Activated CD8-positive, alpha-beta memory T cell treated with anti-CD3 and anti-CD28 coated beads, Interleukin-2, amount 10 ng/mL, durations not matched to agents 7 days and 5 days (primary cell): Measurements from ENCODE around the gene WDR45B. TPM values are rescaled to one million over a fixed set of nuclear protein-coding genes. Genes with fewer than 3 reads are reported as not detected.

Experiments
- ATAC-seq: fragments of 150-1000 bp; cut with Tn5 transposase; one replicate; pipeline ENCODE4 v1.10.0; 2021; ENCODE audit warnings: moderate library complexity
- CTCF ChIA-PET: fragments of 350-600 bp; sonication (Branson Sonifier 250); formaldehyde crosslinking; loops from one replicate; lab custom pipeline; 2021; ENCODE audit warnings: antibody characterized with exemption; lab: Charles Lee
- DNase-seq: peaks from one replicate; pipeline ENCODE4 v3.0.0-alpha.2; 2020
- H3K27ac Mint-ChIP-seq: one replicate; pipeline ENCODE4 v1.8.0; 2021; ENCODE audit warnings: mild to moderate bottlenecking, mixed read lengths
- H3K27me3 Mint-ChIP-seq: one replicate; pipeline ENCODE4 v1.8.0; 2021; ENCODE audit warnings: mixed read lengths
- H3K36me3 Mint-ChIP-seq: one replicate; pipeline ENCODE4 v1.8.0; 2021; ENCODE audit warnings: mild to moderate bottlenecking, mixed read lengths
- H3K4me1 Mint-ChIP-seq: one replicate; pipeline ENCODE4 v1.8.0; 2021; ENCODE audit warnings: mixed read lengths
- H3K4me3 Mint-ChIP-seq: one replicate; pipeline ENCODE4 v1.8.0; 2021; ENCODE audit warnings: mild to moderate bottlenecking, moderate library complexity, mixed read lengths
- H3K9me3 Mint-ChIP-seq: one replicate; pipeline ENCODE4 v1.8.0; 2022; ENCODE audit warnings: low read depth, mixed read lengths
- total RNA-seq, 2 experiments: library from RNA; stranded (reverse); gene quantifications; one replicate each; pipeline ENCODE4 v1.2.3, GENCODE V29; 2021

Gene WDR45B
- total RNA-seq = 10 to 100 TPM; 37.0 to 41.4 TPM

GRCh38 chr17:82648165-82648668 lies at the start of gene WDR45B:
WDR45B (minus strand) TSS chr17:82648444; CDS start chr17:82648340, 104 bp downstream.
- DNase-seq (peak; percentile 93), ATAC-seq (peak; percentile 89)
- Mint-ChIP-seq H3K27ac (peak within 1 kb of the TSS; percentile 79), H3K4me1 (peaks cover 16% of the 10 kb centered on the region), H3K4me3 (peak within 1 kb of the TSS; percentile 77), H3K27me3 (peaks cover 2% of the 10 kb centered on the region), H3K36me3 (peaks cover 13% of the 10 kb centered on the region), H3K9me3 (no peaks in the 10 kb centered on the region)
- CTCF ChIA-PET = interaction anchor here (0.9 to 1.3 kb wide), 3 partner anchors 56 to 311 kb away, joined by 3 read pairs; no protein-coding TSS in a partner anchor

GRCh38 chr17:82697808-82698064 lies 49.5 kb upstream of the WDR45B start:
- no peak overlapping the region for H3K4me3 Mint-ChIP-seq
- H3K4me1 Mint-ChIP-seq = peaks cover 9% of the 10 kb centered on the region
- peaks cover 8% of the 10 kb centered on the region for H3K27me3 Mint-ChIP-seq
- H3K27ac Mint-ChIP-seq = no peak overlapping the region
- H3K9me3 Mint-ChIP-seq = peaks cover 15% of the 10 kb centered on the region
- CTCF ChIA-PET = no interaction called here
- peaks cover 10% of the 10 kb centered on the region for H3K36me3 Mint-ChIP-seq
- no peak for DNase-seq
- no peak for ATAC-seq

DNA sequence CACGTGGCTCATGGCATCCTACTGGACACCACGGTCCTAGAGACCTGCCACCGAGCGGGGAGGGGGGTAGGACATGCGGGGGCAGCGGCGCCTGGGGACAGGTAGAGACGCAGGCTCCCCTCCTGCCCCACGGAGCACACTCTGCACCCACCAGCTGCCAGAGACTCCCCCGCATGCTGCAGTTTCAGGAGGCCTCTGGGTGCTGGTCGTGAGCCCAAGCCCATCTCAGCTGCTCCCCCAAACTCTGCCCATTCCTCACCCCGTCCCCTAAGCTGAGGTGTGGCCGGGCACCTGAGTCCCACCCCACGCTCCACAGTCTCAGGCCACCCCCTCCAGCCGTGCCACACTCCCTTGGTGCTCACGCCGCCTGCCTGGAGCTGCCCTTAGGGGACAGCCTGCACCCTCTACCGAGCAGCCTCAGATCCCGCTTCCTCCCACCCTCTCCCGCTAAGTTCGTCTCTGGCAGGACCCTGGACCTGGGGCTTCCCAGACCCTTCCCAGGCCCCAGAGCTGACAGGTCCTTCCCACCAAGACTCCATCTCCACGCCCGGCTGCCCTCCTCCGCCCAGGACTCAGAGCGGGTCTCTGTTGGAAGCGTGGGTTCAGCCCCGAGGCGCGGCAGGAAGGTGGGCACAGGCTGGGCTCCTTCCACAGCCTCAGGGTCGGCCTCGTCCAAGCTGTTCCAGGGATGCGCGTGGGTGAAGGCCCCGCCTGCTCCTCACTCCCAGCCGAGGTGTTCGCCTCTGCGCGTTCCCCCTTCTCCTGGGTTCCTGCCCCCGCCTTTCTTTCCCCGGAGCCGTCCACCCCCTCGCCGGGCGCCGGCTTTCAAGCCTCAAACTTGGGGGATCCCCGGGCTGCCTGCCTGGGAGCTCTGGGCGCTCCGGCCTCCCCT lies 48.9 kb upstream of the WDR45B start:
- H3K4me1 Mint-ChIP-seq = peaks cover 9% of the 10 kb centered on the region
- peaks cover 8% of the 10 kb centered on the region for H3K27me3 Mint-ChIP-seq
- H3K4me3 Mint-ChIP-seq = peak overlapping the region; percentile 10
- CTCF ChIA-PET = no interaction called here
- peaks cover 15% of the 10 kb centered on the region for H3K9me3 Mint-ChIP-seq
- H3K36me3 Mint-ChIP-seq = peaks cover 10% of the 10 kb centered on the region
- DNase-seq (no peak), ATAC-seq (no peak)
- H3K27ac Mint-ChIP-seq = no peak overlapping the region

- DNase-seq (no peak), ATAC-seq (no peak)
- peaks cover 15% of the 10 kb centered on the region for H3K9me3 Mint-ChIP-seq
- peaks cover 8% of the 10 kb centered on the region for H3K27me3 Mint-ChIP-seq
- peaks cover 9% of the 10 kb centered on the region for H3K4me1 Mint-ChIP-seq
- CTCF ChIA-PET = no interaction called here
- H3K27ac Mint-ChIP-seq = no peak overlapping the region
- H3K4me3 Mint-ChIP-seq = no peak overlapping the region
- peaks cover 10% of the 10 kb centered on the region for H3K36me3 Mint-ChIP-seq
These were observed 48.0 kb upstream of the WDR45B start for GRCh38 chr17:82696259-82696658.

GRCh38 chr17:82694647-82695046 lies 46.4 kb upstream of the WDR45B start:
- no peak overlapping the region for H3K4me3 Mint-ChIP-seq
- H3K4me1 Mint-ChIP-seq = peaks cover 7% of the 10 kb centered on the region
- H3K36me3 Mint-ChIP-seq = peaks cover 10% of the 10 kb centered on the region
- no peak for ATAC-seq
- peaks cover 15% of the 10 kb centered on the region for H3K9me3 Mint-ChIP-seq
- DNase-seq = no peak
- no peak overlapping the region for H3K27ac Mint-ChIP-seq
- CTCF ChIA-PET = no interaction called here
- peaks cover 8% of the 10 kb centered on the region for H3K27me3 Mint-ChIP-seq

GRCh38 chr17:82693168-82693867 lies 45.1 kb upstream of the WDR45B start:
- Mint-ChIP-seq H3K36me3 (peaks cover 10% of the 10 kb centered on the region), H3K4me3 (no peak overlapping the region), H3K4me1 (peaks cover 3% of the 10 kb centered on the region), H3K27ac (no peak overlapping the region), H3K27me3 (peaks cover 8% of the 10 kb centered on the region), H3K9me3 (peaks cover 15% of the 10 kb centered on the region)
- no peak for DNase-seq
- CTCF ChIA-PET = no interaction called here
- ATAC-seq = no peak

GRCh38 chr17:82692268-82692667 lies 44.0 kb upstream of the WDR45B start:
- H3K27ac Mint-ChIP-seq = no peak overlapping the region
- DNase-seq (no peak), ATAC-seq (no peak)
- peaks cover 2% of the 10 kb centered on the region for H3K4me1 Mint-ChIP-seq
- no peak overlapping the region for H3K4me3 Mint-ChIP-seq
- H3K27me3 Mint-ChIP-seq = peaks cover 7% of the 10 kb centered on the region
- CTCF ChIA-PET = no interaction called here
- H3K9me3 Mint-ChIP-seq = peaks cover 15% of the 10 kb centered on the region
- H3K36me3 Mint-ChIP-seq = peaks cover 10% of the 10 kb centered on the region

DNA sequence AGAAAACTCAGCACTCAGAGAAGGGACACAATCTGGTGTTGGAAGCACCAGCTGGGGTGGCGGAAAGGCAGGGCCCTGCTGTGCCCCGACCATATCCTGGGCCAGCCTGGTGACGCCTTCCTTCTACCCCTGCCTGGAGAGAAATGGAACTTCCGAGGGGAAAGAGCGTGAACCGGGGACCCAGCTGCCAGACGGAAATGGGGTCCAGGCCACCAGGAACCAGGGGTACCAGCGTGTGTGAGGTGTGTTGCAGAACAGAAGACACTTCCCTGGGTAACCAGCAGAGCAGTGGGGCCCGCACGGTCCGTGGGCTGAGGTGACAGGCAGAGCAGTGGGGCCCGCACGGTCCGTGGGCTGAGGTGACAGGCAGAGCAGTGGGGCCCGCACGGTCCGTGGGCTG lies 43.5 kb upstream of the WDR45B start:
- no peak for DNase-seq
- Mint-ChIP-seq H3K36me3 (peaks cover 10% of the 10 kb centered on the region), H3K27me3 (peaks cover 1% of the 10 kb centered on the region), H3K4me1 (no peaks in the 10 kb centered on the region), H3K9me3 (peaks cover 15% of the 10 kb centered on the region), H3K27ac (no peak overlapping the region), H3K4me3 (no peak overlapping the region)
- no peak for ATAC-seq
- CTCF ChIA-PET = no interaction called here

DNA sequence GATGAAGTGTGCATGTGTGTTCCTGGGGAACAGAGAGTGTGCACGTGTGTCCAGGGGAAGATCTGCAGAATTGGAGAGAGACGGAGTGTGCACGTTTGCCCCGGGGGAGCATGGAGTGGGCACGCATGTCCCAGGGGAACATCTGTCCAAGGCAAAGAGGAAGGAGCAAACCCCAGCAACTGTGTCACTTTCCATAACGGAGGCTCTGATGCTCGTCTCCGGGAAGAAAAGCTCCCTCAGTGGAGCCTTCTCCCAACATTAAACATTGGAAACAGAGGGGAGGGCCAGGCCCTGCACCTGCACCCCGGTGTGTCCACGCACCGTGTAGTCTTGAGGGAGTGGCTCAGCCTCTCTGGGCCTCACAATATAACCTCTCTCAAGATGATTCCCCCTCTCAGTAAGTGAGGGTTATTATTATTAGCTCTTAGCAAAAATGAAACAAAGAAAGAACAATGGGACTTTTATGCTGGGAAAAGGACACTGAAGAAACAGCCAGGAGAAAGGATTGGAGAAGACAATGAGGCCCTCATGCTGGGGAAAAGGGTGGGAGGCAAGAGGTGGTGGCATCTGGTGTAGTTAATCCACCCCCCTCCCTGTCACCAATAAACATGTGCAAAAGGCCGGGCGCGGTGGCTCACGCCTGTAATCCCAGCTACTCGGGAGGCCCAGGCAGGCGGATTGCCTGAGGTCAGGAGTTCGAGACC lies 42.7 kb upstream of the WDR45B start:
- ATAC-seq (no peak), DNase-seq (no peak)
- H3K4me3 Mint-ChIP-seq = no peak overlapping the region
- CTCF ChIA-PET = no interaction called here
- H3K4me1 Mint-ChIP-seq = no peaks in the 10 kb centered on the region
- H3K9me3 Mint-ChIP-seq = peaks cover 13% of the 10 kb centered on the region
- H3K27ac Mint-ChIP-seq = no peak overlapping the region
- peaks cover 8% of the 10 kb centered on the region for H3K36me3 Mint-ChIP-seq
- no peaks in the 10 kb centered on the region for H3K27me3 Mint-ChIP-seq

GRCh38 chr17:82689077-82689476 lies 40.8 kb upstream of the WDR45B start:
- H3K9me3 Mint-ChIP-seq = peaks cover 2% of the 10 kb centered on the region
- DNase-seq = no peak
- H3K4me1 Mint-ChIP-seq = no peaks in the 10 kb centered on the region
- no peak overlapping the region for H3K4me3 Mint-ChIP-seq
- ATAC-seq = no peak
- no peak overlapping the region for H3K27ac Mint-ChIP-seq
- H3K27me3 Mint-ChIP-seq = no peaks in the 10 kb centered on the region
- peaks cover 2% of the 10 kb centered on the region for H3K36me3 Mint-ChIP-seq
- CTCF ChIA-PET = interaction anchor here (0.8 kb wide), 1 partner anchor 86 kb away, joined by 3 read pairs; no protein-coding TSS in a partner anchor

- DNase-seq (no peak), ATAC-seq (no peak)
- no peaks in the 10 kb centered on the region for H3K9me3 Mint-ChIP-seq
- no peak overlapping the region for H3K27ac Mint-ChIP-seq
- CTCF ChIA-PET = no interaction called here
- no peaks in the 10 kb centered on the region for H3K36me3 Mint-ChIP-seq
- no peaks in the 10 kb centered on the region for H3K27me3 Mint-ChIP-seq
- H3K4me3 Mint-ChIP-seq = no peak overlapping the region
- no peaks in the 10 kb centered on the region for H3K4me1 Mint-ChIP-seq
These were observed 39.6 kb upstream of the WDR45B start for GRCh38 chr17:82687871-82688270.

- Mint-ChIP-seq H3K27me3 (no peaks in the 10 kb centered on the region), H3K9me3 (no peaks in the 10 kb centered on the region), H3K4me1 (no peaks in the 10 kb centered on the region), H3K36me3 (no peaks in the 10 kb centered on the region), H3K27ac (no peak overlapping the region), H3K4me3 (no peak overlapping the region)
- ATAC-seq = no peak
- CTCF ChIA-PET = no interaction called here
- DNase-seq = no peak
These were observed 39.2 kb upstream of the WDR45B start for GRCh38 chr17:82687375-82687861.
